ENCODE measurements around the gene TOMM20.

DNA sequence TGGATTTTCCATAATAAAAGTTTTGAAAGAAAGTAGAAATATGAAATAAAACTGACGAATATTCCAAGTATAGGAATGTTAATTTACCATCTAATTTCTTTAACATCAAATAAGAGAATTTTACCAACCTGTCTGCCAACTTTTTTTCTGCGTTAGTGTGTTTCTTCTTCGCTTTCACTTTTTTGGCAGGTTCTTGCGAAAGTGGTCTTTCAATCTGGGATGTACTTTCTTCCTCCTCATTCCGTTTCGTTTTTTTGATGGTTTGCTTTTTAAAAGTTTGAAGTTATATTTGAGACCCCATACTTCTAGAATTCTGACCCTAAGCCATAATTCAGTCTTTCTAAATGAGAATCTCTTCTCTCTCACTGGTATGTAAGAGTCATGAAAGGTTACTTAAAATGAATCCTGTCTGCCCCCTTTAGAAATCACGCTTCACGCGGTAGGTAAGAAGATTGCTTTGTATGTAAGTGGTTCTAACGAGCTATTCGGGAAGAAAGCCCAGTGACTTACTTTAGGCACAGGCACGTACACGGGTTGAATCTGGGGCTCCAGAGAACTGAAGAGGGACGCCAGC is 31.8 kb upstream of the TOMM20 start:
- TF ChIP-seq TAF1 (IDR thresholded peaks at IDR 0.05; ENCODE audit: borderline replicate concordance, insufficient read depth, low read length), result no peak
- TF ChIP-seq REST (IDR thresholded peaks at IDR 0.05; ENCODE audit: insufficient read depth in 1 of 2, low read depth in 2 of 2, low read length in 2 of 2), result no peak
- no peak for TF ChIP-seq POLR2AphosphoS5 (IDR thresholded peaks at IDR 0.05; ENCODE audit: low read depth, low read length)
- no peak for TF ChIP-seq SIN3A (IDR thresholded peaks at IDR 0.05; ENCODE audit: borderline replicate concordance, insufficient read depth, low read length)
